GM21786 (cell line): ENCODE measurements around the gene ANKRD12.
"Not testable (repeated sequence)": the region's sequence is repeated elsewhere in the genome, so short reads cannot be mapped to it uniquely, and the experiment has no call there.

Experiments
- ATAC-seq: cut with Tn5 transposase; IDR thresholded peaks from one replicate; pipeline ENCODE4 v1.9.1; 2021; ENCODE audit not compliant: unreplicated experiment

The ANKRD12 gene

GRCh38 chr18:9140381-9140780 lies 3.8 kb downstream of the ANKRD12 start:
- ATAC-seq: no peak

- no peak for ATAC-seq
These were observed 4.4 kb downstream of the ANKRD12 start for GRCh38 chr18:9140984-9141383.

GRCh38 chr18:9146224-9146623 lies 9.6 kb downstream of the ANKRD12 start:
- no peak for ATAC-seq

- no peak for ATAC-seq
These were observed 11.0 kb downstream of the ANKRD12 start for GRCh38 chr18:9147440-9148202.

- ATAC-seq: no peak
These were observed 11.6 kb downstream of the ANKRD12 start for GRCh38 chr18:9148203-9148552.

- ATAC-seq: no peak
These were observed 13.5 kb downstream of the ANKRD12 start for GRCh38 chr18:9150121-9150520.

GRCh38 chr18:9153256-9153655 lies 16.7 kb downstream of the ANKRD12 start:
- no peak for ATAC-seq

GRCh38 chr18:9156604-9157249 lies 20.1 kb downstream of the ANKRD12 start:
- ATAC-seq: no peak

GRCh38 chr18:9157806-9158205 lies 21.2 kb downstream of the ANKRD12 start:
- no peak for ATAC-seq

- ATAC-seq: no peak
These were observed 23.4 kb downstream of the ANKRD12 start for GRCh38 chr18:9160014-9160413.

GRCh38 chr18:9162663-9163062 lies 26.1 kb downstream of the ANKRD12 start:
- ATAC-seq: not testable (repeated sequence)

GRCh38 chr18:9164149-9164548 lies 27.6 kb downstream of the ANKRD12 start:
- ATAC-seq: not testable (repeated sequence)

- ATAC-seq: not testable (repeated sequence)
These were observed 29.3 kb downstream of the ANKRD12 start for GRCh38 chr18:9165883-9166282.

GRCh38 chr18:9169515-9169914 lies 32.9 kb downstream of the ANKRD12 start:
- not testable (repeated sequence) for ATAC-seq

GRCh38 chr18:9171919-9172318 lies 35.3 kb downstream of the ANKRD12 start:
- ATAC-seq: not testable (repeated sequence)

GRCh38 chr18:9172506-9173127 lies 36.0 kb downstream of the ANKRD12 start:
- no peak for ATAC-seq

- ATAC-seq: no peak
These were observed 37.2 kb downstream of the ANKRD12 start for GRCh38 chr18:9173770-9174233.

- no peak for ATAC-seq
These were observed 37.7 kb downstream of the ANKRD12 start for GRCh38 chr18:9174302-9174701.

GRCh38 chr18:9175115-9175514 lies 38.5 kb downstream of the ANKRD12 start:
- ATAC-seq: no peak

- ATAC-seq: no peak
These were observed 40.5 kb downstream of the ANKRD12 start for GRCh38 chr18:9177031-9177430.

- no peak for ATAC-seq
These were observed 40.9 kb downstream of the ANKRD12 start for GRCh38 chr18:9177466-9177865.

- no peak for ATAC-seq
These were observed 42.0 kb downstream of the ANKRD12 start for GRCh38 chr18:9178557-9178956.
